ENCODE data around the gene BLOC1S3. TPM values are rescaled to one million over a fixed set of nuclear protein-coding genes. Genes with fewer than 3 reads are reported as not detected.

Gene BLOC1S3
- total and polyA plus RNA-seq, 4 experiments from 2014 or later, result 5.3 to 29.9 (median 20.9) TPM

DNA sequence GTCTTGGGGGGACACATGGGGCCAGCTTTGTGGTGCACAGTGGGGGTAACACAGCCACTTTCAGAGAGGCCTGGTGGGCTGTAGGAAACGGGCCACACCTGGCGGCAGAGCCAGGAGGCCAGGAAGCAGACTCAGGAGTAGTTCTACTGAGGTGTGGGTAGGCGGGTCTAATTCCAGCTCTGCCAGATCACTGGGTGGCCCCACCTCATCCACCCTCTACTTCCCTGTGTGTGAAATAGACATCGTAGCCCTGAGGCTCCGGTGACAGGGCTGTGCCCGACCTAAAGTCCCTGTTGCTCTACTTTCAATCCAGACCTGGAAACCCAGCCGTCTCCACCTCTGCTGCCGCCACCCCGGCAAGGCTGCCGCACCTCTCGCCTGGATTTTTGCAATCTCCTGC lies 21.8 kb upstream of the BLOC1S3 start:
- no peaks in the 10 kb centered on the region for H3K9me3 Mint-ChIP-seq
- peaks cover 3 to 6% of the 10 kb centered on the region in 2 donors for H3K27me3 Mint-ChIP-seq
- intact Hi-C loops (cut with micrococcal nuclease), result no loop called here
- Histone ChIP-seq H3K4me1 (ENCODE audit: insufficient read depth, low read length) (peaks cover 27% of the 10 kb centered on the region), H3K27ac (ENCODE audit: low read depth, low read length) (no peak overlapping the region), H3K9me3 (ENCODE audit: control insufficient read depth in 1 of 2, low read length in 2 of 2) (no peaks in the 10 kb centered on the region), H3K4me3 (ENCODE audit: low read length in 2 of 2) (no peak overlapping the region), H3K36me3 (ENCODE audit: insufficient read depth, low read length) (no peaks in the 10 kb centered on the region), H3K27me3 (ENCODE audit: insufficient read depth, low read length) (peaks cover 3% of the 10 kb centered on the region)
- peak in 1 of 5 donors; percentile 13 for DNase-seq
- H3K4me1 Mint-ChIP-seq, result peaks cover 13 to 30% (median 21%) of the 10 kb centered on the region in 4 donors
- no peaks in the 10 kb centered on the region for H3K36me3 Mint-ChIP-seq
- ChIA-PET POLR2A (ENCODE audit: partially characterized antibody) (no interaction called here), CTCF (ENCODE audit: partially characterized antibody) (no interaction called here)
- no peak overlapping the region for H3K4me3 Mint-ChIP-seq
- peak overlapping the region in 1 of 7 donors; percentile 23 for H3K27ac Mint-ChIP-seq

DNA sequence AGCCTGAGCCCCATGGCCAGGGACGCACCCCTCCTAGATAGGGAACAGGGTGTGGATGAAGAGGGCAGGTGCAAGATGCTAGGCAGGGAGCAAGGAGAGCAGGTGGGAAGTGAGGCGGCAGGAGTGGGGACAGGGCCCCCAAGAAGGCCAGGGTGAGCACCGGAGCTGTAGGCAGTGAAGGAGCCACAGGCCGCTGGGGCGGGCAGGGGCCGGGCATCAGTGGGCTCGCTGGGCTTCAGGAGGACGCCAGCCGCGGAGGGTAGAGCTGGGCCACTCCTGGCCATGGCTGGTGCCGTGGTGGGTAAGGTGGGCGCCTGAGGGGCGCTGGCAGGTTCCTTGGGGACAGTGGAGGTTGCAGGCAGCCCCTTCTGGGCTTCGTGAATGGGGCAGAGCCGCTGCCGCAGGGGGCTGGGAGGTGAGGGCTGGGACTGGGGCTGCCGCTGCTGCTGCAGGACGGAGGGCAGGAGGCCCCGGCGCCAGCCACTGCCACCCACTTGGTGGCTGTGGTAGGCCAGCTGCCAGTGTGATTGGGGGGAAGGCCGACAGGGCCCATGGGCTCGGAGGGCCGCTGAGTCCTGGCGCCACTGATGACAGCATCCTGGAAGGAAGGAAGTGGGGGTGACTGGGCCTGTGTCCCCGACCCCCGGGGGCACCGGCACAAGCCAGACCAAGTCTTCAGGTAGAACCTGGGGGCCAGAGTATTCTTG lies 19.9 kb upstream of the BLOC1S3 start:
- Mint-ChIP-seq H3K4me3 (no peak overlapping the region), H3K4me1 (peaks cover 9 to 22% (median 14%) of the 10 kb centered on the region in 4 donors), H3K9me3 (no peaks in the 10 kb centered on the region), H3K27me3 (peaks cover 3% of the 10 kb centered on the region in 2 donors), H3K36me3 (no peaks in the 10 kb centered on the region), H3K27ac (no peak overlapping the region)
- POLR2A ChIA-PET (ENCODE audit: partially characterized antibody), result no interaction called here
- Histone ChIP-seq H3K27me3 (ENCODE audit: insufficient read depth, low read length) (peaks cover 3% of the 10 kb centered on the region), H3K9me3 (ENCODE audit: control insufficient read depth in 1 of 2, low read length in 2 of 2) (no peaks in the 10 kb centered on the region), H3K36me3 (ENCODE audit: insufficient read depth, low read length) (no peaks in the 10 kb centered on the region), H3K4me3 (ENCODE audit: low read length in 2 of 2) (no peak overlapping the region), H3K4me1 (ENCODE audit: insufficient read depth, low read length) (peaks cover 10% of the 10 kb centered on the region), H3K27ac (ENCODE audit: low read depth, low read length) (no peak overlapping the region)
- CTCF ChIA-PET (ENCODE audit: partially characterized antibody), result interaction anchor here (0.8 kb wide), 1 partner anchor 53 kb away, joined by 3 read pairs; no protein-coding TSS in a partner anchor
- peak in 1 of 5 donors; percentile 9 for DNase-seq
- intact Hi-C loops (cut with micrococcal nuclease), result no loop called here

DNA sequence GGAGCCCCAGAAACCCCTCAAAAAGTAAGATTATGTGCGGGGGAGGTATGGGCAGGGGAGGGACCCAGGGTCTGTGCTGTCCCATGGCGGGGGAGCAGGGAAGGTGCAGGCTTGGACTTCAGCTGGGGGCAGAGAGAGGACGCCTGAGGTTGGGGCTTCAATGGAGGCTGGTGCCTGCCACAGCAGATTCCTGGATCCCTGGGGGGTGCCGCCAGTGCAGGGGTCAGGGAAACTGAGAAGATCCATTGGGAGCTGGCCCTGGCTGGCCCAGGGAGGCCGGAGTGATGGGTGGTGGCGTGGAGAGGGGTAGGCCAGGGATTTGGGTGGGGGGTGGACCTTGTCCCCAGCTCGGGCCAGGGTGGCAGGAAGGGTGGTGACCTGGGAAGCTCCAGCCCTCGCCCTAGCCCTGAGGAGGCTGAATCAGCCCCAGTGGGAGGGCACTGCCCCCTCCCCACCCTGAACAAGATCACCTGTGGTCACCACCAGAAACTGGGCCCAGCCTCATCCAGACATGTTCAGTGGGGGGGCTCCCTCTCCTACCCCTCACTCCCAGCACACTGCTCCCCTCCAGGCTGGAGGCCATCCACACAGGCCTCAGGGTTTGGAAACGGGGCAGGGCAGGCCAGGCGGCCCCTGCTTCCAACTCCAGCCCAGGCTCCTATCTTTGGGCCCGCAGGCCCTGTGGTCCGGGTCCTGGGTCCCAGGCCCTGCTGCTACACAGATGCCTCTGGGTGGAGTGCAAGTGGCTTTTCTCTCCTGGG lies 19.2 kb upstream of the BLOC1S3 start:
- DNase-seq, result peak in 1 of 5 donors; percentile 16
- POLR2A ChIA-PET (ENCODE audit: partially characterized antibody), result interaction anchor here (0.5 to 1.8 kb wide), 3 partner anchors 19 to 1954 kb away, joined by 3 to 5 read pairs (median 3); partner anchors contain the start of genes BLOC1S3 and TRAPPC6A
- Mint-ChIP-seq H3K27me3 (peaks cover 2 to 3% of the 10 kb centered on the region in 2 donors), H3K27ac (peak overlapping the region in 1 of 7 donors; percentile 70), H3K36me3 (no peaks in the 10 kb centered on the region), H3K9me3 (no peaks in the 10 kb centered on the region), H3K4me1 (peaks cover 9 to 22% (median 15%) of the 10 kb centered on the region in 4 donors), H3K4me3 (no peak overlapping the region)
- intact Hi-C loops (cut with micrococcal nuclease), result no loop called here
- peaks cover 10% of the 10 kb centered on the region for H3K4me1 ChIP-seq (ENCODE audit: insufficient read depth, low read length)
- no peaks in the 10 kb centered on the region for H3K9me3 ChIP-seq (ENCODE audit: control insufficient read depth in 1 of 2, low read length in 2 of 2)
- peaks cover 2% of the 10 kb centered on the region for H3K27me3 ChIP-seq (ENCODE audit: insufficient read depth, low read length)
- H3K36me3 ChIP-seq (ENCODE audit: insufficient read depth, low read length), result no peaks in the 10 kb centered on the region
- H3K4me3 ChIP-seq (ENCODE audit: low read length in 2 of 2), result no peak overlapping the region
- CTCF ChIA-PET (ENCODE audit: partially characterized antibody), result no interaction called here
- no peak overlapping the region for H3K27ac ChIP-seq (ENCODE audit: low read depth, low read length)

DNA sequence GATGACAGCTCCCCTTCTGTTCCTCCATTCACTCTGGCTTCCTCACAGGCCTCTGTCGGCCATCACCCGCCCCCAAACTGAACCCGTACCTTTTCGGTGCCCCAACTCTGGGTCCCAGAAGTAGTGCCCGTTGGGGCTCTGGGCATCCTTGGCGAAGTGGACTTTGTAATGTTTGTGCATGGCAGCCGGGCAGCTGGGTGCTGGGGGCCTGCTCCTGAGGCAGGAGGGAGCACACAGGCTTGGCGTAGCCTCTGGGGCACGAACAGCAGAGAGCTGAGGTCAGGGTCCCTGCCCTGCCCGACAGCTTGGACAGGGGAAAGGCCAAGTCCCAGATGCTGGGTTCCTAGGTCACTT lies 18.6 kb upstream of the BLOC1S3 start:
- H3K4me1 Mint-ChIP-seq, result peaks cover 11 to 26% (median 16%) of the 10 kb centered on the region in 4 donors
- intact Hi-C loops (cut with micrococcal nuclease), result no loop called here
- no peaks in the 10 kb centered on the region for H3K9me3 ChIP-seq (ENCODE audit: control insufficient read depth in 1 of 2, low read length in 2 of 2)
- no peaks in the 10 kb centered on the region for H3K36me3 ChIP-seq (ENCODE audit: insufficient read depth, low read length)
- H3K4me1 ChIP-seq (ENCODE audit: insufficient read depth, low read length), result peaks cover 15% of the 10 kb centered on the region
- H3K9me3 Mint-ChIP-seq, result no peaks in the 10 kb centered on the region
- no peak overlapping the region for H3K27ac ChIP-seq (ENCODE audit: low read depth, low read length)
- no peak for DNase-seq
- ChIA-PET POLR2A (ENCODE audit: partially characterized antibody) (interaction anchor here (0.5 to 1.8 kb wide), 4 partner anchors 10 to 1953 kb away, joined by 3 to 5 read pairs (median 4); partner anchors contain the start of genes BLOC1S3 and TRAPPC6A), CTCF (ENCODE audit: partially characterized antibody) (no interaction called here)
- no peak overlapping the region for H3K4me3 Mint-ChIP-seq
- H3K27me3 ChIP-seq (ENCODE audit: insufficient read depth, low read length), result no peaks in the 10 kb centered on the region
- no peak overlapping the region for H3K4me3 ChIP-seq (ENCODE audit: low read length in 2 of 2)
- peak overlapping the region in 1 of 7 donors; percentile 70 for H3K27ac Mint-ChIP-seq
- no peaks in the 10 kb centered on the region for H3K36me3 Mint-ChIP-seq
- peaks cover 1 to 3% of the 10 kb centered on the region in 2 donors for H3K27me3 Mint-ChIP-seq

DNA sequence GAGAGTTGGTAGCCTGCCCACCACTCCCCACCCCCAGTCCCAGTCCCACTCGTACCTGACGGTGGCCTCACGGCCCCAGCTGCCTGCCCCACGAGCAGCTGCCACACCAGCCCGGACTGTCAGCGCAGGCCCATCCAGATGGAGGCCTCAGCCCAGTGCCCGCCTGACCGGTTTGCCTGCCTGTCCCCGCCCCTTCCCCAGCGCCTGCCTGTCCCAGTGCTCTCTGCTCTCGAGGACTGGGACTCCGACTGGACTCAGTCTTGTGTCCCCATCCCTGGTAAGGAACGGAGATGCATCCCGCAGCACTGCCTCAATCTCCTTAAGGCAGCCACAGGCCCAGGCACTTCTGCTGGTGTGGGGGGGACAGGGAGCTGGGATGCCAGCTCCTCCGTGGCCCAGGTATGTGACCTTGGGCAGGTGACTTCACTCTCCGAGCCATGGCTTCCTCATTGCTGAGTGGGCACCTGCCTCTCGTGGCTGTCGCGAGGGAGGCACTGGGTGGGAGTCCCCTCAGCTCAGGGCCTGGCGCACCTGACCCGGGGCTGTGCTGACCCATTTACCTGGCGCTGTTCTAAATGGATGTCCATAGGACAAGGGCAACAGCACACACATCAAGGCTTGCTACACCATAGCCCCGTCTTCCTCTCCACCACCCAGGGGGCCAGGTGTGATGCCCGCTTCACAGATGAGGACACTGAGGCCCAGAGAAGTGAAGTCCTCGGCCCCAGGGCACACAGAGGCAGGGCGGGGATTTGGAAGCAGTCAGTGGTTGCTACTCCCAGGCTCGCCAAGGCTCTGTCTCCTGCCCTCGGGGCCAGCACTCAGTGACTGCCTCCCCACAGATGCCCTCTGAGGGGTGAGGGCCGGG lies 17.5 kb upstream of the BLOC1S3 start, which contains the start of gene NKPD1:
Gene NKPD1 (minus strand): TSS at position 113 of the 868 bp plus-strand sequence. CDS start 832 bp downstream, outside the sequence.
- Histone ChIP-seq H3K36me3 (ENCODE audit: insufficient read depth, low read length) (no peaks in the 10 kb centered on the region), H3K4me1 (ENCODE audit: insufficient read depth, low read length) (peaks cover 20% of the 10 kb centered on the region), H3K27ac (ENCODE audit: low read depth, low read length) (no peak within 1 kb of the TSS), H3K9me3 (ENCODE audit: control insufficient read depth in 1 of 2, low read length in 2 of 2) (no peaks in the 10 kb centered on the region), H3K4me3 (ENCODE audit: low read length in 2 of 2) (no peak within 1 kb of the TSS), H3K27me3 (ENCODE audit: insufficient read depth, low read length) (no peaks in the 10 kb centered on the region)
- Mint-ChIP-seq H3K9me3 (no peaks in the 10 kb centered on the region), H3K27ac (peak within 1 kb of the TSS in 4 of 7 donors; percentile 38 to 70 (median 60)), H3K27me3 (peaks cover 0 to 1% of the 10 kb centered on the region in 2 donors), H3K4me3 (no peak within 1 kb of the TSS), H3K4me1 (peaks cover 12 to 29% (median 22%) of the 10 kb centered on the region in 4 donors), H3K36me3 (no peaks in the 10 kb centered on the region)
- ChIA-PET POLR2A (ENCODE audit: partially characterized antibody) (interaction anchor here (1.0 to 1.8 kb wide), 2 partner anchors 11 to 17 kb away, joined by 4 to 5 read pairs; partner anchors contain the start of genes BLOC1S3 and TRAPPC6A), CTCF (ENCODE audit: partially characterized antibody) (no interaction called here)
- intact Hi-C loops (cut with micrococcal nuclease), result no loop called here
- no peak for DNase-seq

DNA sequence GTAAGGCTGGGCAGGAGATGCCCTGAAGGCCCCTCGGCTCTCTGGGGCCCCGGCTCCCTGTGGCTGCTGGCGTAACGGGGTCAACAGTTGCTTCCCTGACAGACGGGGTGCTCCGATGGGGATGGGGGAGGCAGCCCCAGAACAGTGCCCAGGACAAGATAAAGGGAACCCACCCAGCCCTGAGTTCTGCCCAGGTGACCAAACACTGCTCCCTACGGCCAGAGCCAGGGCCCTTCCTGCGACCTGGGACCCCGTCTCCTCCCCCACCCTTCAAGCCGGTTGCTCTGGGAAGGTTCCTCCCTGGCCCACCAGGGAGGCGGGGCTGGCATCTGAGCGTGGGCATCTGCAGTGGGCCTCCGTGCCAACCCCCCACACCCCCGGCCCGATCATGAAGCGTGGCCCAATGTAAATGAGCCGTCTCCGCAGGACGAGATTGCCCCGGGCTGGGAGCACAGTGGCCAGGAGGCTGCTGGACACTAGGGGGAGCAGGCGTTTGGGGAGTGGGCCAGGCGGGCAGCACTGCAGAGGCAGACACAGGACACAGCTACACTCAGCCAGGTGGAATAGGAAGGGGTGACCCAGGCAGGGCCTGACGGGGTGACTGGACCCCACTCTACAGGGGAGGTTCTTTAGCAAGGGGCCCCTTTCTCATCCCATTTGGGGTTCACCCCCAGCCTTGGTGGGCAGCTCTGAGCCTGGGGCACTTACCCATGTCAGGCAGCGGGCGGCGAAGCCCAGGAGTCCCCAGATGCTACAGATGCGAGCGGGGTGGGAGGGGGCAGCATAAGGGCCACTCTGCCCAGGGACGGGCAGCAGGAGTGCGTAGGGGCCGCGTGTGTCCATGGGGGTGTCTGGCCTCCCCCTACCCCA lies 16.6 kb upstream of the BLOC1S3 start:
- Histone ChIP-seq H3K27me3 (ENCODE audit: insufficient read depth, low read length) (no peaks in the 10 kb centered on the region), H3K27ac (ENCODE audit: low read depth, low read length) (no peak overlapping the region), H3K9me3 (ENCODE audit: control insufficient read depth in 1 of 2, low read length in 2 of 2) (no peaks in the 10 kb centered on the region), H3K36me3 (ENCODE audit: insufficient read depth, low read length) (no peaks in the 10 kb centered on the region), H3K4me3 (ENCODE audit: low read length in 2 of 2) (no peak overlapping the region), H3K4me1 (ENCODE audit: insufficient read depth, low read length) (peaks cover 20% of the 10 kb centered on the region)
- H3K36me3 Mint-ChIP-seq, result no peaks in the 10 kb centered on the region
- no peak for DNase-seq
- peak overlapping the region in 2 of 7 donors; percentile 10 to 53 for H3K27ac Mint-ChIP-seq
- peaks cover 0 to 1% of the 10 kb centered on the region in 2 donors for H3K27me3 Mint-ChIP-seq
- H3K9me3 Mint-ChIP-seq, result no peaks in the 10 kb centered on the region
- CTCF ChIA-PET (ENCODE audit: partially characterized antibody), result no interaction called here
- no peak overlapping the region for H3K4me3 Mint-ChIP-seq
- H3K4me1 Mint-ChIP-seq, result peaks cover 13 to 31% (median 23%) of the 10 kb centered on the region in 4 donors
- POLR2A ChIA-PET (ENCODE audit: partially characterized antibody), result interaction anchor here (1.0 to 1.1 kb wide), 2 partner anchors 9 to 12 kb away, joined by 4 read pairs; no protein-coding TSS in a partner anchor
- intact Hi-C loops (cut with micrococcal nuclease), result no loop called here

All from CD4-positive, alpha-beta memory T cell (primary cell).